IMR-90 (cell line): Measurements from ENCODE around the gene KIF6.
"Not testable (repeated sequence)": the region's sequence is repeated elsewhere in the genome, so short reads cannot be mapped to it uniquely, and the experiment has no call there.

ENCODE experiments used
- POLR2A ChIP-seq: IDR thresholded peaks from 2 replicates; pipeline ENCODE4 v1.6.1; 2012; ENCODE audit warnings: mild to moderate bottlenecking, low read depth, low read length
- TF ChIP-seq, protein P1 (sequence below): conservative IDR thresholded peaks from 2 replicates; pipeline ENCODE4 v1.5.1; 2012; ENCODE audit warnings: mild to moderate bottlenecking, low read depth, low read length, improper control_type of control experiment

DNA sequence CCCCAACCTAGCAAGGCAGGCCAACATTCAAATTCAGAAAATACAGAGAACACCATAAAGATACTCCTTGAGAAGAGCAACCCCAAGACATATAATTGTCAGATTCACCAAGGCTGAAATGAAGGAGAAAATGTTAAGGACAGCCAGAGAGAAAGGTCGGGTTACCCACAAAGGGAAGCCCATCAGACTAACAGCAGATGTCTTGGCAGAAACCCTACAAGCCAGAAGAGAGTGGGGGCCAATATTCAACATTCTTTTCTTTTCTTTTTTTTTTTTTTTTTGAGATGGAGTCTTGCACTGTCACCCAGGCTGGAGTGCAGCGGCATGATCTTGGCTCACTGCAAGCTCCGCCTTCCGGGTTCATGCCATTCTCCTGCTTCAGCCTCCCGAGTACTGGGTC lies 215.4 kb downstream of the KIF6 start:
- TF ChIP-seq, protein P1, sequence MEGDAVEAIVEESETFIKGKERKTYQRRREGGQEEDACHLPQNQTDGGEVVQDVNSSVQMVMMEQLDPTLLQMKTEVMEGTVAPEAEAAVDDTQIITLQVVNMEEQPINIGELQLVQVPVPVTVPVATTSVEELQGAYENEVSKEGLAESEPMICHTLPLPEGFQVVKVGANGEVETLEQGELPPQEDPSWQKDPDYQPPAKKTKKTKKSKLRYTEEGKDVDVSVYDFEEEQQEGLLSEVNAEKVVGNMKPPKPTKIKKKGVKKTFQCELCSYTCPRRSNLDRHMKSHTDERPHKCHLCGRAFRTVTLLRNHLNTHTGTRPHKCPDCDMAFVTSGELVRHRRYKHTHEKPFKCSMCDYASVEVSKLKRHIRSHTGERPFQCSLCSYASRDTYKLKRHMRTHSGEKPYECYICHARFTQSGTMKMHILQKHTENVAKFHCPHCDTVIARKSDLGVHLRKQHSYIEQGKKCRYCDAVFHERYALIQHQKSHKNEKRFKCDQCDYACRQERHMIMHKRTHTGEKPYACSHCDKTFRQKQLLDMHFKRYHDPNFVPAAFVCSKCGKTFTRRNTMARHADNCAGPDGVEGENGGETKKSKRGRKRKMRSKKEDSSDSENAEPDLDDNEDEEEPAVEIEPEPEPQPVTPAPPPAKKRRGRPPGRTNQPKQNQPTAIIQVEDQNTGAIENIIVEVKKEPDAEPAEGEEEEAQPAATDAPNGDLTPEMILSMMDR, result not testable (repeated sequence)
- not testable (repeated sequence) for TF ChIP-seq POLR2A
